HG02884 (cell line): ENCODE measurements around the gene TADA3.
A peak's percentile ranks its signal among the peaks of the same experiment; 100 is the strongest.

Experiments used
- ATAC-seq: cut with Tn5 transposase; IDR thresholded peaks from one replicate; pipeline ENCODE4 v1.9.1; 2021; ENCODE audit warnings: mild to moderate bottlenecking, moderate library complexity; ENCODE audit not compliant: unreplicated experiment

Gene TADA3

GRCh38 chr3:9731206-9732079 lies 60.8 kb downstream of the TADA3 start, which contains the start of gene BRPF1:
Gene BRPF1, plus strand, starts transcription at chr3:9731735. Its CDS starts 2,406 bp downstream, at chr3:9734141.
- peak; percentile 91 for ATAC-seq

- ATAC-seq, result peak; percentile 32
These were observed 61.5 kb downstream of the TADA3 start for GRCh38 chr3:9730657-9731205.
